Measurements from ENCODE around the gene EMC1.

DNA sequence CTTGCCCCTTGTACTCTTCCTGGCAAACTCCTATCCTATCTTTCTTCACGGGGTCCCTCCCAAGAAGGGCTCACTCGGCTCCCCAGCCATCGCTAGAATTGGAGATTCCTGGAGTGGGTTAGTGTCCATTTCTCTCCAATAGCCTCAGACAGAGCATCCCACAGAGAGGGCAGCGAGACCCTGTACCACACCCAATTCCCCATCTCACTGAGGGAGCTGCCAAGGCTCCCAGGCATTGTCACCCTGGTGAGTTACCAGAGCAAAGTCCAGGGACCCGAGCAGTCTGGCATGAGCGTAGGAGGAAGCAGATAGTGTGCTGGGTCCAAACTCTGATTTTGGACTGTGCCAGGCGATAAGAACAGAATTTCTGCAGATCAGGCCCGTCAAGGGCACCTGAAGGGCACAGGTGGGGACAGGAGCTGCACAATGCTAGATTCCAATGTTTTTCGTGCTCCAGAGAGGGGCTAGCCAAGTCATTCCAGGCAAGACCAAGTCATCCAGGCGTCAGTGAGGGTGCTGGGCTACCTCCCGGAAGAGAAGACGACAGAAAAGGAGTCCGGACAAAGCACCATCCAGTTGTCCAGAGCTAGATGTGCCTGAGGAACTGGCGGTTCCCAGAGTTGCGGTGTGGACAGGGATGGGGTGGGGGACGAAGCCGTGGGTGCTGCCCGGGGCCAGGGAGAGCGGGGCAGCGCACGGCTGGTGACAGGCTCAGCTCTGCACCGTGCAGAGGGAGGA lies 22.0 kb upstream of the EMC1 start:
- TF ChIP-seq, protein P1, sequence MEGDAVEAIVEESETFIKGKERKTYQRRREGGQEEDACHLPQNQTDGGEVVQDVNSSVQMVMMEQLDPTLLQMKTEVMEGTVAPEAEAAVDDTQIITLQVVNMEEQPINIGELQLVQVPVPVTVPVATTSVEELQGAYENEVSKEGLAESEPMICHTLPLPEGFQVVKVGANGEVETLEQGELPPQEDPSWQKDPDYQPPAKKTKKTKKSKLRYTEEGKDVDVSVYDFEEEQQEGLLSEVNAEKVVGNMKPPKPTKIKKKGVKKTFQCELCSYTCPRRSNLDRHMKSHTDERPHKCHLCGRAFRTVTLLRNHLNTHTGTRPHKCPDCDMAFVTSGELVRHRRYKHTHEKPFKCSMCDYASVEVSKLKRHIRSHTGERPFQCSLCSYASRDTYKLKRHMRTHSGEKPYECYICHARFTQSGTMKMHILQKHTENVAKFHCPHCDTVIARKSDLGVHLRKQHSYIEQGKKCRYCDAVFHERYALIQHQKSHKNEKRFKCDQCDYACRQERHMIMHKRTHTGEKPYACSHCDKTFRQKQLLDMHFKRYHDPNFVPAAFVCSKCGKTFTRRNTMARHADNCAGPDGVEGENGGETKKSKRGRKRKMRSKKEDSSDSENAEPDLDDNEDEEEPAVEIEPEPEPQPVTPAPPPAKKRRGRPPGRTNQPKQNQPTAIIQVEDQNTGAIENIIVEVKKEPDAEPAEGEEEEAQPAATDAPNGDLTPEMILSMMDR (IDR thresholded peaks at IDR 0.05) = no peak
- TF ChIP-seq ZFX (IDR thresholded peaks at IDR 0.05; ENCODE audit: borderline replicate concordance) = no peak
